ENCODE data around the gene ACOT11.

ACOT11 gene

GRCh38 chr1:54542120-54542961 is 5.7 kb upstream of the ACOT11 start (continued):
- TF ChIP-seq ZNF530 (tag by site-specific recombination; IDR thresholded peaks at IDR 0.05; ENCODE audit: low read depth) (no peak), ZFP37 (tag by site-specific recombination; IDR thresholded peaks at IDR 0.05) (no peak; the same call in 1 of the 2 replicates), ZSCAN30 (tag by site-specific recombination; IDR thresholded peaks at IDR 0.05) (peak; percentile 3; the same call in 1 of the 2 replicates), ZNF311 (tag by site-specific recombination; IDR thresholded peaks at IDR 0.05; ENCODE audit: borderline replicate concordance) (no peak), ZNF555 (tag by site-specific recombination; conservative IDR thresholded peaks at IDR 0.05) (no peak), PRDM6 (tag by site-specific recombination; IDR thresholded peaks at IDR 0.05) (no peak), ZNF426 (tag by site-specific recombination; IDR thresholded peaks at IDR 0.05) (no peak), ZNF596 (tag by site-specific recombination; IDR thresholded peaks at IDR 0.05) (0 out of 2 replicates have a peak, but pooled peaks have one; percentile 21), ZNF155 (tag by site-specific recombination; IDR thresholded peaks at IDR 0.05) (no peak), ZNF175 (tag by site-specific recombination; IDR thresholded peaks at IDR 0.05) (no peak), GLIS2 (tag by site-specific recombination; IDR thresholded peaks at IDR 0.05) (peak; percentile 79), ZNF174 (tag by site-specific recombination; IDR thresholded peaks at IDR 0.05) (no peak), ZNF280C (tag by site-specific recombination; IDR thresholded peaks at IDR 0.05) (no peak), ZNF777 (tag by site-specific recombination; IDR thresholded peaks at IDR 0.05; ENCODE audit: borderline replicate concordance) (peak; percentile 22; the same call in 1 of the 2 replicates), HOXA7 (CRISPR knock-in tag; IDR thresholded peaks at IDR 0.05; ENCODE audit: borderline replicate concordance) (no peak), KLF10 (tag by site-specific recombination; IDR thresholded peaks at IDR 0.05) (0 out of 2 replicates have a peak, but pooled peaks have one; percentile 34), ZBTB6 (tag by site-specific recombination; IDR thresholded peaks at IDR 0.05) (no peak), OSR2 (tag by site-specific recombination; IDR thresholded peaks at IDR 0.05) (no peak), ZNF433 (tag by site-specific recombination; IDR thresholded peaks at IDR 0.05; ENCODE audit: low read depth) (no peak), ZBTB44 (tag by site-specific recombination; IDR thresholded peaks at IDR 0.05) (no peak), CTCF (tag by site-specific recombination; IDR thresholded peaks at IDR 0.05) (peak; percentile 80), ZNF302 (tag by site-specific recombination; IDR thresholded peaks at IDR 0.05; ENCODE audit: low read depth) (no peak), KLF8 (tag by site-specific recombination; IDR thresholded peaks at IDR 0.05) (peak; percentile 34; the same call in 1 of the 2 replicates), PRDM10 (tag by site-specific recombination; IDR thresholded peaks at IDR 0.05) (peak; percentile 44), ZNF670 (tag by site-specific recombination; IDR thresholded peaks at IDR 0.05; ENCODE audit: low read depth) (no peak), ZNF133 (tag by site-specific recombination; IDR thresholded peaks at IDR 0.05) (no peak), ZNF701 (tag by site-specific recombination; IDR thresholded peaks at IDR 0.05) (no peak)
